Effector CD8-positive, alpha-beta T cell (primary cell): ENCODE data around the gene CNOT1.
"Not testable (repeated sequence)": the region's sequence is repeated elsewhere in the genome, so short reads cannot be mapped to it uniquely, and the experiment has no call there.

Experiments
- DNase-seq: peaks from one replicate; lab custom pipeline; 2025; lab: John Stamatoyannopoulos, UW

Gene CNOT1

GRCh38 chr16:58501242-58502131 is 128.1 kb downstream of the CNOT1 start:
- DNase-seq, result peak; percentile 51

GRCh38 chr16:58500430-58501241 is 129.0 kb downstream of the CNOT1 start:
- DNase-seq, result peak; percentile 30

- peak; percentile 35 for DNase-seq
Observed at GRCh38 chr16:58499615-58500351, 129.8 kb downstream of the CNOT1 start, which contains the start of gene NDRG4. Gene NDRG4 (plus strand): TSS chr16:58500143. CDS start chr16:58500249, 106 bp downstream.

GRCh38 chr16:58499092-58499511 is 130.5 kb downstream of the CNOT1 start:
- no peak for DNase-seq

GRCh38 chr16:58498341-58499091 is 131.1 kb downstream of the CNOT1 start:
- no peak for DNase-seq

GRCh38 chr16:58497935-58498334 is 131.7 kb downstream of the CNOT1 start:
- DNase-seq, result no peak

GRCh38 chr16:58497468-58497867 is 132.2 kb downstream of the CNOT1 start:
- no peak for DNase-seq

GRCh38 chr16:58495521-58496331 is 133.9 kb downstream of the CNOT1 start:
- no peak for DNase-seq

GRCh38 chr16:58494981-58495520 is 134.6 kb downstream of the CNOT1 start:
- DNase-seq, result peak; percentile 15

- no peak for DNase-seq
Observed at GRCh38 chr16:58493756-58494431, 135.7 kb downstream of the CNOT1 start.

- no peak for DNase-seq
Observed at GRCh38 chr16:58492735-58493134, 136.9 kb downstream of the CNOT1 start.

GRCh38 chr16:58492066-58492465 is 137.6 kb downstream of the CNOT1 start:
- DNase-seq, result no peak

GRCh38 chr16:58490539-58490938 is 139.1 kb downstream of the CNOT1 start:
- not testable (repeated sequence) for DNase-seq

GRCh38 chr16:58490065-58490464 is 139.6 kb downstream of the CNOT1 start:
- no peak for DNase-seq

GRCh38 chr16:58488531-58488930 is 141.1 kb downstream of the CNOT1 start:
- DNase-seq, result no peak

- peak; percentile 57 for DNase-seq
Observed at GRCh38 chr16:58487566-58488351, 141.9 kb downstream of the CNOT1 start.

GRCh38 chr16:58485184-58485887 is 144.3 kb downstream of the CNOT1 start:
- DNase-seq, result no peak

- DNase-seq, result no peak
Observed at GRCh38 chr16:58481931-58482330, 147.7 kb downstream of the CNOT1 start.
